Cardiac fibroblast (primary cell): ENCODE results near the gene PHPT1.
A peak's percentile ranks its signal among the peaks of the same experiment; 100 is the strongest.
"Not testable (repeated sequence)": the region's sequence is repeated elsewhere in the genome, so short reads cannot be mapped to it uniquely, and the experiment has no call there.

Source experiments
- DNase-seq, 2 donors: peaks; one replicate each; pipeline versions ENCODE4 v3.0.0 to v3.0.0-alpha.2; 2010; ENCODE audit warnings: low read depth in 2 of 2
- H3K4me3 ChIP-seq, 2 donors: replicated peaks in 1 of 2; 1 replicate in 1 of 2; 2 replicates in 1 of 2; pipeline ENCODE4 v1.5.1; 2011; ENCODE audit warnings: low read depth in 2 of 2, low read length in 2 of 2, mild to moderate bottlenecking in 2 of 2, moderate library complexity in 1 of 2
- CTCF ChIP-seq: IDR thresholded peaks from one replicate; pipeline ENCODE4 v1.5.1; 2011; ENCODE audit warnings: low read depth, mild to moderate bottlenecking, low read length, inconsistent platforms

Gene PHPT1

GRCh38 chr9:136861874-136862457 is 12.8 kb downstream of the PHPT1 start:
- DNase-seq = no peak
- TF ChIP-seq CTCF = no peak
- no peak overlapping the region for H3K4me3 ChIP-seq

GRCh38 chr9:136862849-136863622 is 13.8 kb downstream of the PHPT1 start:
- DNase-seq = no peak
- TF ChIP-seq CTCF = no peak
- no peak overlapping the region for H3K4me3 ChIP-seq

GRCh38 chr9:136863623-136864273 is 14.5 kb downstream of the PHPT1 start:
- no peak overlapping the region for H3K4me3 ChIP-seq
- TF ChIP-seq CTCF = no peak
- no peak for DNase-seq

- peak overlapping the region; percentile 77 to 92 for H3K4me3 ChIP-seq
- no peak for DNase-seq
- no peak for TF ChIP-seq CTCF
These were observed 16.0 kb downstream of the PHPT1 start for GRCh38 chr9:136865041-136865767.

- no peak for TF ChIP-seq CTCF
- peak overlapping the region; percentile 77 to 92 for H3K4me3 ChIP-seq
- no peak for DNase-seq
These were observed 16.5 kb downstream of the PHPT1 start for GRCh38 chr9:136865768-136866103.

- peak overlapping the region; percentile 48 to 92 for H3K4me3 ChIP-seq
- DNase-seq = not testable (repeated sequence)
These were observed 17.8 kb downstream of the PHPT1 start for GRCh38 chr9:136866898-136867421.
